Measurements from ENCODE around the gene ALX4. TPM values are rescaled to one million over a fixed set of nuclear protein-coding genes. Genes with fewer than 3 reads are reported as not detected.

Gene ALX4
- total and polyA plus RNA-seq, 2 donors (not counting 1 experiment from before 2014, with no cell fraction given): not detected

GRCh38 chr11:44319552-44320288, 9.8 kb upstream of the ALX4 start:
- H3K27ac Mint-ChIP-seq: no peak overlapping the region
- peaks cover 0 to 96% (median 72%) of the 10 kb centered on the region in 4 experiments for H3K27me3 ChIP-seq (replicated peaks in 1 of 4; ENCODE audit: control extremely low read depth in 1 of 4, control insufficient read depth in 3 of 4, insufficient read depth in 4 of 4, low read length in 3 of 4)
- POLR2A ChIA-PET: no interaction called here
- H3K4me1 Mint-ChIP-seq: peaks cover 20% of the 10 kb centered on the region
- H3K36me3 ChIP-seq (replicated peaks in 1 of 2; ENCODE audit: control extremely low read depth in 1 of 2, control insufficient read depth in 1 of 2, extremely low read depth in 1 of 2, insufficient read depth in 2 of 2, low read length in 1 of 2): no peaks in the 10 kb centered on the region
- no peak overlapping the region for H3K9ac ChIP-seq (ENCODE audit: low read length)
- CTCF ChIA-PET: no interaction called here
- TF ChIP-seq EZH2 (IDR thresholded peaks at IDR 0.05; ENCODE audit: borderline replicate concordance, insufficient read depth, low read depth, low read length, poor library complexity, severe bottlenecking) (no peak), CTCF (IDR thresholded peaks at IDR 0.05) (no peak)
- peaks cover 80% of the 10 kb centered on the region for H3K27me3 Mint-ChIP-seq
- H3K4me3 ChIP-seq (ENCODE audit: control extremely low read depth in 1 of 5, extremely low read depth in 1 of 5, insufficient read depth in 1 of 5, low read depth in 2 of 5, low read length in 4 of 5): no peak overlapping the region
- DNase-seq (no peak), ATAC-seq (ENCODE audit: low read depth) (no peak)
- WGBS (ENCODE audit: insufficient coverage): 13% methylated on average over 53 of the region's 53 CpGs
- no peak overlapping the region for H2AFZ ChIP-seq (ENCODE audit: insufficient read depth, low read depth, low read length, poor library complexity, severe bottlenecking)
- no peak overlapping the region for H3K4me2 ChIP-seq (replicated peaks; ENCODE audit: low read depth, low read length, poor library complexity, severe bottlenecking)
- H4K20me1 ChIP-seq (ENCODE audit: control insufficient read depth, insufficient read depth, low read length, poor library complexity, severe bottlenecking): no peaks in the 10 kb centered on the region
- no peaks in the 10 kb centered on the region for H3K9me3 Mint-ChIP-seq (ENCODE audit: insufficient read depth)
- no peak overlapping the region for H3K27ac ChIP-seq (ENCODE audit: low read length in 2 of 2)
- H3K4me1 ChIP-seq (ENCODE audit: control insufficient read depth in 2 of 2, insufficient read depth in 2 of 2, low read length in 2 of 2): peaks cover 27 to 29% of the 10 kb centered on the region in 2 donors
- no peak overlapping the region for H3K4me3 Mint-ChIP-seq
- H3K79me2 ChIP-seq (ENCODE audit: control insufficient read depth, insufficient read depth, low read length): no peaks in the 10 kb centered on the region
- intact Hi-C loops (cut with micrococcal nuclease): no loop called here
- peaks cover 0 to 31% (median 0%) of the 10 kb centered on the region in 3 donors for H3K9me3 ChIP-seq (ENCODE audit: control extremely low read depth in 1 of 3, control insufficient read depth in 2 of 3, insufficient read depth in 1 of 3, low read length in 2 of 3)

DNA sequence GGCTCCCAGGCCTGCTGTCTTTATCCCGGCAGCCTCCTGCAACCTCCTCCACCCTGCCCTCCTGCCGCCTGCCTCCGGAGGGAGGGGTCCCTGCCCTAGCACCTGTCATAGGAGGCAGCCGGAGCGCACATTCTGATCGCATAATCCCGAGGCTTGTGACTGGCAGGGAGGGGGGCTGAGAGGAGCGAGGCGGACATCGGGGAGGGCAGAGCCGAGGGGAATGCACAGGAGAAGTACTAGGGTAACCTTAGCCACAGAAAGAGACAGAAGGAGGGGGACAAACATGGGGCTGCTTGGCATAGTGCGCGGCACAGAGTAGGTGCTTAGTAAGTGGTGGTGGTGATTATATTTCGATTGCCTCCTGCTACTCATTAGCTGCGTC, 9.2 kb upstream of the ALX4 start:
- H2AFZ ChIP-seq (ENCODE audit: insufficient read depth, low read depth, low read length, poor library complexity, severe bottlenecking): no peak overlapping the region
- peaks cover 0 to 33% (median 0%) of the 10 kb centered on the region in 3 donors for H3K9me3 ChIP-seq (ENCODE audit: control extremely low read depth in 1 of 3, control insufficient read depth in 2 of 3, insufficient read depth in 1 of 3, low read length in 2 of 3)
- H3K36me3 ChIP-seq (replicated peaks in 1 of 2; ENCODE audit: control extremely low read depth in 1 of 2, control insufficient read depth in 1 of 2, extremely low read depth in 1 of 2, insufficient read depth in 2 of 2, low read length in 1 of 2): no peaks in the 10 kb centered on the region
- H3K27ac ChIP-seq (ENCODE audit: low read length in 2 of 2): no peak overlapping the region
- no peak for ATAC-seq (ENCODE audit: low read depth)
- Mint-ChIP-seq H3K4me3 (no peak overlapping the region), H3K27ac (no peak overlapping the region), H3K9me3 (ENCODE audit: insufficient read depth) (no peaks in the 10 kb centered on the region), H3K4me1 (peaks cover 20% of the 10 kb centered on the region), H3K27me3 (peaks cover 81% of the 10 kb centered on the region)
- H3K27me3 ChIP-seq (replicated peaks in 1 of 4; ENCODE audit: control extremely low read depth in 1 of 4, control insufficient read depth in 3 of 4, insufficient read depth in 4 of 4, low read length in 3 of 4): peaks cover 0 to 96% (median 74%) of the 10 kb centered on the region in 4 experiments
- WGBS (ENCODE audit: insufficient coverage): 7% methylated on average over 12 of the region's 15 CpGs
- intact Hi-C loops (cut with micrococcal nuclease): no loop called here
- DNase-seq: no peak
- TF ChIP-seq EZH2 (IDR thresholded peaks at IDR 0.05; ENCODE audit: borderline replicate concordance, insufficient read depth, low read depth, low read length, poor library complexity, severe bottlenecking) (no peak), CTCF (IDR thresholded peaks at IDR 0.05) (no peak)
- no peaks in the 10 kb centered on the region for H3K79me2 ChIP-seq (ENCODE audit: control insufficient read depth, insufficient read depth, low read length)
- no peak overlapping the region for H3K4me2 ChIP-seq (replicated peaks; ENCODE audit: low read depth, low read length, poor library complexity, severe bottlenecking)
- H4K20me1 ChIP-seq (ENCODE audit: control insufficient read depth, insufficient read depth, low read length, poor library complexity, severe bottlenecking): no peaks in the 10 kb centered on the region
- CTCF ChIA-PET: no interaction called here
- H3K9ac ChIP-seq (ENCODE audit: low read length): no peak overlapping the region
- peaks cover 27 to 29% of the 10 kb centered on the region in 2 donors for H3K4me1 ChIP-seq (ENCODE audit: control insufficient read depth in 2 of 2, insufficient read depth in 2 of 2, low read length in 2 of 2)
- POLR2A ChIA-PET: no interaction called here
- H3K4me3 ChIP-seq (ENCODE audit: control extremely low read depth in 1 of 5, extremely low read depth in 1 of 5, insufficient read depth in 1 of 5, low read depth in 2 of 5, low read length in 4 of 5): no peak overlapping the region
